SK-N-MC (cell line): ENCODE data around the gene ANAPC2.

ENCODE experiments used
- EZH2 ChIP-seq: fragments of 200-600 bp; sonication (generic); IDR thresholded peaks from one replicate; pipeline ENCODE4 v1.6.1; 2017; ENCODE audit warnings: antibody characterized with exemption
- POLR2AphosphoS5 ChIP-seq: IDR thresholded peaks from 2 replicates; pipeline ENCODE4 v1.6.1; 2012; ENCODE audit warnings: mild to moderate bottlenecking, low read depth, low read length, borderline replicate concordance

- TF ChIP-seq POLR2AphosphoS5 (no peak), EZH2 (no peak)
Observed at GRCh38 chr9:137160716-137161557, 27.4 kb downstream of the ANAPC2 start.
